ENCODE measurements around the gene CD22. TPM values are rescaled to one million over a fixed set of nuclear protein-coding genes. Genes with fewer than 3 reads are reported as not detected.

CD22 gene
- total RNA-seq, 1 donor from 2014 or later: 15.8 TPM

GRCh38 chr19:35346193-35347052, 17.4 kb downstream of the CD22 start:
- DNase-seq: peak; percentile 61
- no peaks in the 10 kb centered on the region for H3K27me3 ChIP-seq
- no peak overlapping the region for H3K4me3 ChIP-seq
- ATAC-seq: peak; percentile 35
- no peak overlapping the region for H3K27ac ChIP-seq
- no peaks in the 10 kb centered on the region for H3K36me3 ChIP-seq
- TF ChIP-seq, protein P1, sequence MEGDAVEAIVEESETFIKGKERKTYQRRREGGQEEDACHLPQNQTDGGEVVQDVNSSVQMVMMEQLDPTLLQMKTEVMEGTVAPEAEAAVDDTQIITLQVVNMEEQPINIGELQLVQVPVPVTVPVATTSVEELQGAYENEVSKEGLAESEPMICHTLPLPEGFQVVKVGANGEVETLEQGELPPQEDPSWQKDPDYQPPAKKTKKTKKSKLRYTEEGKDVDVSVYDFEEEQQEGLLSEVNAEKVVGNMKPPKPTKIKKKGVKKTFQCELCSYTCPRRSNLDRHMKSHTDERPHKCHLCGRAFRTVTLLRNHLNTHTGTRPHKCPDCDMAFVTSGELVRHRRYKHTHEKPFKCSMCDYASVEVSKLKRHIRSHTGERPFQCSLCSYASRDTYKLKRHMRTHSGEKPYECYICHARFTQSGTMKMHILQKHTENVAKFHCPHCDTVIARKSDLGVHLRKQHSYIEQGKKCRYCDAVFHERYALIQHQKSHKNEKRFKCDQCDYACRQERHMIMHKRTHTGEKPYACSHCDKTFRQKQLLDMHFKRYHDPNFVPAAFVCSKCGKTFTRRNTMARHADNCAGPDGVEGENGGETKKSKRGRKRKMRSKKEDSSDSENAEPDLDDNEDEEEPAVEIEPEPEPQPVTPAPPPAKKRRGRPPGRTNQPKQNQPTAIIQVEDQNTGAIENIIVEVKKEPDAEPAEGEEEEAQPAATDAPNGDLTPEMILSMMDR (IDR thresholded peaks at IDR 0.05): no peak
- intact Hi-C loops (cut with DNase I): no loop called here
- H3K4me1 ChIP-seq: no peaks in the 10 kb centered on the region
- H3K9me3 ChIP-seq: no peaks in the 10 kb centered on the region

DNA sequence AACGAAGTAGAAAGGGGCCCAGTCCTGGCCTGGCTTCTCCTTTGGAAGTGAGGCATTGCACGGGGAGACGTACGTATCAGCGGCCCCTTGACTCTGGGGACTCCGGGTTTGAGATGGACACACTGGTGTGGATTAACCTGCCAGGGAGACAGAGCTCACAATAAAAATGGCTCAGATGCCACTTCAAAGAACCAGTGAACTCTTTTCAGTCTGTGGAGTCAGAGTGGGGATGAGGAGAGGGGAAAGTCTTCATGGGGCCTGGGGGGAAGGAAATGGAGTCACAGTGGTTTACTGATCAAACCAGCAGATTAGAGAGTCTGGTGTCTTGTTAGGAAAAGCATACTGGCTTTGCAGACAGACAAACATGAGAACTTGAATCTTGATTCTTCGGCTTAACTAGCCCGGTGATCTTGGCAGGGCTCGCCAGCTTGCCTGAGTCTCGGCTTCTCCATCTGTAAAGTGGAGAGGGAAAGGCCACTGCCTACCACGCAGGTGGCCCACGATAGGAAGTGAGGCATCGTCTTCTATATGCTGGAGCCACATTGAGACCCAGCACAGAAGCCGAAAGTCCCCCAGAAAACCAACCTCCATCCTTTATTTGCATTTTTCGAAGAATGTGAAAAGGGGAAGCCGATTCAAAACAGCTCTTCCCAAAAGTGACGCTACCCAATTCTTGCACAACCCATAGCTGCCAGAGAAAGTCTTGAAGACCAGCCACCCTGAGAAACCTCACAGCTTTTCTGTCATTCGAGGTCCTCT, 18.4 kb downstream of the CD22 start, which contains the start of gene FFAR1:
TSS of gene FFAR1 (plus strand) at position 732 of the 759 bp plus-strand sequence. CDS start 3,650 bp downstream, outside the sequence.
- H3K9me3 ChIP-seq: no peaks in the 10 kb centered on the region
- TF ChIP-seq, protein P1 (IDR thresholded peaks at IDR 0.05): no peak
- no peaks in the 10 kb centered on the region for H3K36me3 ChIP-seq
- ATAC-seq (peak; percentile 13), DNase-seq (peak; percentile 28)
- no peak within 1 kb of the TSS for H3K4me3 ChIP-seq
- H3K27me3 ChIP-seq: no peaks in the 10 kb centered on the region
- H3K4me1 ChIP-seq: no peaks in the 10 kb centered on the region
- intact Hi-C loops (cut with DNase I): no loop called here
- no peak within 1 kb of the TSS for H3K27ac ChIP-seq

DNA sequence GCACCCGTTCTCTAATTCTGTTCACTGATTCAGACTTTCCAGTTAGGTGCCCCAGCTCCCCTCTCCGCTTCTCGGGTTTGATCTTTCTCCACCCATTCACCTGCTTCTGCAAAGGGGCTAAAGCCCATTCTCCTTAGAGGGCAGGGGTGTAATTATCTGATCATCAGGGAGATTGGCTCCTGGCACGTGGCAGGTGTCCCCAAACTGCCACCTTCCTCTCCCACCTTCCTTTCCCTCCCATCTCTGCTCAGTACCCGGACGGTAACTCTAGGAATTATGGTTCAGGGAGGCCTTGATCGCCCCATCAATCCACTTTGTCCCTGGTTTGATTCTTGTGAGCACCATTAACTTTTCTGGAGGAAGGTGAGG, 18.9 kb downstream of the CD22 start:
- Histone ChIP-seq H3K27ac (no peak overlapping the region), H3K36me3 (no peaks in the 10 kb centered on the region), H3K9me3 (no peaks in the 10 kb centered on the region), H3K27me3 (no peaks in the 10 kb centered on the region), H3K4me1 (no peaks in the 10 kb centered on the region), H3K4me3 (no peak overlapping the region)
- intact Hi-C loops (cut with DNase I): no loop called here
- DNase-seq (peak; percentile 19), ATAC-seq (no peak)
- TF ChIP-seq, protein P1 (IDR thresholded peaks at IDR 0.05): no peak

DNA sequence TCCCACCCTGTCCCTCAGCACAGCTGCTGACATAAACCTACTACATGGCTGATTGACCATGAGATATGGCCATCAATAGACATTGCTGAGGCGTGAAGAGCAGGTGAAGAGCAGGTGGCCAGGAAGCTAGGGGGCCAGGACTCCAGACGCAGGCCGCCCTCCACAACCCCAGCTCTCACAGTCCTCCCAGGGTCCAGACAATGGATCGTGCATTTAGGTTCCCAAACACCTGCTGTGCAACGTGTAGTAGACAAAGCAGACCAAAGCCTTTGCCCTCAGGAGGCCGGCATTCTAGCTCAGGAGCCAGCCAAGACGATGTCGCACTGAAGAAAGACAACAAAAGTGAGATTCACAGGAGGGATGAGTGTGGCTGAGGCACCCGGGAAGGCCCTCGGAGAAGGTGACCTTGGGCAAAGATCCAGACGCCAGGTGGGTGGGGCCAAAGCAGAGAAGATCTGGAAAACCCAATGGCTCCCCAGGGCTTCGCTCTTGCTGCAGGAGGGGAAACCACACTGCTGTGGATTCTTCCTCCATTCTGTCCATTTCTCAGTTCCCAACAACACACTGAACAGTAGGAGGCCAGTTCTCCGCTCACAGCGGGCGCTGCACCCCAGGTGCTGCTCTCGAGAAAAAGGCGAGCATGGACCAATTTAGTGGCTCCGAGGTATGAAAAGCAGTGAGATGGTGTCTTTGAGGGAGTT, 20.1 kb downstream of the CD22 start:
- no peak for ATAC-seq
- Histone ChIP-seq H3K4me1 (no peaks in the 10 kb centered on the region), H3K27ac (no peak overlapping the region), H3K27me3 (no peaks in the 10 kb centered on the region), H3K4me3 (no peak overlapping the region), H3K9me3 (no peaks in the 10 kb centered on the region), H3K36me3 (no peaks in the 10 kb centered on the region)
- peak; percentile 35 for DNase-seq
- intact Hi-C loops (cut with DNase I): no loop called here
- TF ChIP-seq, protein P1 (IDR thresholded peaks at IDR 0.05): no peak

Measured in upper lobe of right lung (tissue), 1 donor.